ENCODE results near the gene VAMP8. TPM values are rescaled to one million over a fixed set of nuclear protein-coding genes. Genes with fewer than 3 reads are reported as not detected.
A peak's percentile ranks its signal among the peaks of the same experiment; 100 is the strongest.

Gene VAMP8
- total and polyA plus RNA-seq, 11 donors, result 5.4 to 103 (median 11.9) TPM

GRCh38 chr2:85537600-85538506 lies 39.5 kb upstream of the VAMP8 start:
- TF ChIP-seq CTCF (IDR thresholded peaks at IDR 0.05), result peak in 2 of 12 donors; percentile 5 to 25
- TF ChIP-seq POLR2A (IDR thresholded peaks at IDR 0.05), result no peak
- ATAC-seq (peak; percentile 3 to 51 (median 23)), DNase-seq (peak; percentile 60 to 68 (median 64))
- Histone ChIP-seq H3K4me1 (peaks cover 0 to 46% (median 34%) of the 10 kb centered on the region in 12 donors), H3K9me3 (no peaks in the 10 kb centered on the region), H3K27me3 (no peaks in the 10 kb centered on the region), H3K36me3 (peaks cover 4 to 28% (median 21%) of the 10 kb centered on the region in 9 donors), H3K27ac (peak overlapping the region; percentile 94 to 100 (median 99)), H3K4me3 (peak overlapping the region; percentile 59 to 98 (median 90))
- intact Hi-C loops (cut with DNase I), result loop anchor here in 8 of 10 donors (1.0 to 5.0 kb wide), 7 partner anchors 23 to 101 kb away; partner anchors contain the start of gene GGCX (in 1 of the 8)
- WGBS, 4 donors, result 4 to 8% (median 5%) methylated on average over 34 to 35 of the region's 35 CpGs

GRCh38 chr2:85538507-85539360 lies 38.7 kb upstream of the VAMP8 start, which contains the start of gene MAT2A:
TSS of gene MAT2A (plus strand) at chr2:85539168. CDS start at chr2:85539288, 120 bp downstream.
- peaks cover 4 to 37% (median 30%) of the 10 kb centered on the region in 9 donors for H3K36me3 ChIP-seq
- intact Hi-C loops (cut with DNase I), result loop anchor here in 8 of 10 donors (1.0 to 5.0 kb wide), 8 partner anchors 22 to 105 kb away; partner anchors contain the start of gene GGCX (in 1 of the 8)
- peak within 1 kb of the TSS; percentile 59 to 98 (median 90) for H3K4me3 ChIP-seq
- no peaks in the 10 kb centered on the region for H3K27me3 ChIP-seq
- no peaks in the 10 kb centered on the region for H3K9me3 ChIP-seq
- H3K4me1 ChIP-seq, result peaks cover 0 to 55% (median 38%) of the 10 kb centered on the region in 12 donors
- H3K27ac ChIP-seq, result peak within 1 kb of the TSS; percentile 94 to 100 (median 99)
- peak in 1 of 2 donors; percentile 98 for TF ChIP-seq POLR2A (IDR thresholded peaks at IDR 0.05)
- peak; percentile 55 to 91 (median 80) for TF ChIP-seq CTCF (IDR thresholded peaks at IDR 0.05)
- ATAC-seq, result peak; percentile 87 to 90 (median 89)
- 0 to 1% (median 0%) methylated on average over 50 to 92 of the region's 92 CpGs for WGBS, 4 donors
- DNase-seq, result peak; percentile 95 to 96 (median 96)

- intact Hi-C loops (cut with DNase I), result loop anchor here in 8 of 10 donors (1.0 to 5.0 kb wide), 6 partner anchors 21 to 106 kb away; partner anchors contain the start of gene GGCX (in 1 of the 8)
- peak overlapping the region; percentile 94 to 100 (median 99) for H3K27ac ChIP-seq
- no peaks in the 10 kb centered on the region for H3K27me3 ChIP-seq
- H3K36me3 ChIP-seq, result peaks cover 4 to 45% (median 38%) of the 10 kb centered on the region in 9 donors
- 0 to 1% (median 1%) methylated on average over 38 to 67 of the region's 67 CpGs for WGBS, 4 donors
- peak; percentile 82 to 86 (median 83) for DNase-seq
- H3K9me3 ChIP-seq, result no peaks in the 10 kb centered on the region
- peak overlapping the region; percentile 59 to 98 (median 90) for H3K4me3 ChIP-seq
- TF ChIP-seq POLR2A (IDR thresholded peaks at IDR 0.05) (no peak), CTCF (IDR thresholded peaks at IDR 0.05) (no peak)
- ATAC-seq, result peak; percentile 48 to 70 (median 56)
- H3K4me1 ChIP-seq, result peaks cover 0 to 55% (median 40%) of the 10 kb centered on the region in 12 donors
Measured at GRCh38 chr2:85539361-85540132, 37.8 kb upstream of the VAMP8 start.

Measured in heart left ventricle (tissue), 16 donors.